Adrenal gland (tissue), 12 donors: ENCODE results near the gene PRICKLE1. TPM values are rescaled to one million over a fixed set of nuclear protein-coding genes. Genes with fewer than 3 reads are reported as not detected.

Experiments used
- DNase-seq, 7 donors: peaks; one replicate each; pipeline ENCODE4 v3.0.0-alpha.2; 2019 to 2020
- H3K27ac ChIP-seq, 5 donors: fragments of 200-600 bp; sonication (generic) in 4 of 5; 1 replicate in 3 of 5; 2 replicates in 2 of 5; pipeline versions ENCODE4 v1.5.1 to v1.8.0; 2016 to 2020; ENCODE audit warnings: mild to moderate bottlenecking in 1 of 5
- H3K27me3 ChIP-seq: fragments of 200-600 bp; 2 replicates; pipeline ENCODE4 v1.8.0; 2021
- H3K36me3 ChIP-seq, 2 donors: fragments of 200-600 bp; replicated peaks in 1 of 2; 1 replicate in 1 of 2; 2 replicates in 1 of 2; pipeline versions ENCODE4 v1.5.1 to v1.8.0; 2018 to 2022
- H3K4me1 ChIP-seq, 2 donors: fragments of 200-600 bp; replicated peaks in 1 of 2; 1 replicate in 1 of 2; 2 replicates in 1 of 2; pipeline versions ENCODE4 v1.5.1 to v1.8.0; 2018 to 2021
- H3K4me3 ChIP-seq, 4 donors: fragments of 200-600 bp; sonication (generic) in 3 of 4; one replicate each; pipeline ENCODE4 v1.5.1; 2016 to 2018
- H3K9me3 ChIP-seq, 3 donors: fragments of 200-600 bp; sonication (generic) in 1 of 3; replicated peaks in 1 of 3; 1 replicate in 2 of 3; 2 replicates in 1 of 3; pipeline versions ENCODE4 v1.5.1 to v1.8.0; 2016 to 2021
- POLR2A ChIP-seq, 2 donors: fragments of 450-650 bp; IDR thresholded peaks; one replicate each; pipeline ENCODE4 v1.6.1; 2017; ENCODE audit warnings: antibody characterized with exemption in 2 of 2, mild to moderate bottlenecking in 2 of 2, moderate library complexity in 1 of 2
- WGBS, 4 donors: extraction: QIAGEN DNeasy Blood & Tissue Kit in 2 of 4; methylation state at CpG; one replicate each; pipeline versions ENCODE4 v1.1.5 to v1.1.7; 2013 to 2017; 5-methylcytosine and 5-hydroxymethylcytosine counted together
- intact Hi-C, 2 donors: fragments of 100-400 bp; cut with DNase I; formaldehyde crosslinking; loops; one replicate each; pipeline versions ENCODE4 v1.14.1 to v1.15.0; 2022 to 2023
- polyA plus RNA-seq, 3 donors: library from polyadenylated mRNA; stranded (reverse); fragments of 200-250 nt in 2 of 3; fragments of 350-450 nt in 1 of 3; fragmentation: Illumina TruSeq in 1 of 3; extraction: RNeasy Lipid Tissue Mini Kit (QIAGEN cat#74804) in 1 of 3; gene quantifications; one replicate each; pipeline ENCODE4 v1.2.3, GENCODE V29; 2013 to 2014
- total RNA-seq, 9 donors: library from RNA; depleted of rRNA in 4 of 9; stranded (reverse); fragments of >200 nt in 4 of 9; fragments of 120-200 nt in 1 of 9; fragmentation: NEBNext Ultra II Directional in 1 of 9; extraction: Animal tissue kit (Norgen Biotek cat#: 25700) in 1 of 9; gene quantifications; one replicate each; pipeline versions ENCODE4 v1.1.0 to v1.2.4, GENCODE V29; 2013 to 2023
- TF ChIP-seq, protein P1 (sequence below), 6 experiments: fragments of 450-650 bp in 4 of 6; fragments of 200-600 bp in 2 of 6; sonication (generic) in 1 of 6; IDR thresholded peaks; 1 replicate in 5 of 6; 2 replicates in 1 of 6; pipeline versions ENCODE4 v1.5.1 to v1.8.0; 2016 to 2021; ENCODE audit warnings: antibody characterized with exemption in 6 of 6, mild to moderate bottlenecking in 2 of 6, moderate library complexity in 1 of 6
- donor health status: healthy with polysubstance abuse.
- donor health status: Bipolar disorder and iron deficiency.
- donor health status: DM: yes; HTN: yes; CAD: no.
- donor health status: DM: no; HTN: no; CAD: no.
- donor health status: DM: no; HTN: no; CAD: no.
- donor health status: DM: yes; HTN: yes; CAD: no.

The PRICKLE1 gene
- total and polyA plus RNA-seq, 12 donors: 1.0 to 13.2 (median 5.1) TPM

DNA sequence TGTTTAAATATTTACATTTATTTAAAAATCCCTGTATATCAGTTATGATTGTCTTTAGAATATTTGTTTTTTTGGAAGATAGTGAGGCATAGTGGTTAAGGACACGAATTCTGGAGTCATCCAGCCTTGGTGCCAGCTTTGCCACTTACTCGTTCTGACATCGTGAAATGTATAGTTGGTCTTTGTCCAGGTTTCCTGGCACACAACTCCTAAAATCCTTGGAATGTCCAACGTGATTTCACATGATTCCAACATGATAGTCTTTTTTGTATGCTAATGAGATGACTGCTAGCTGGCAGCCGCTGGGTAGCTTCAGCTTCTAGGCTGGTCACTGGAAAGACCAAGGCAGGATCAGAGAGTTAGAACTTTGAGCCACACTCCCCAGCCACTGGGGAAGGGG, 64.8 kb downstream of the PRICKLE1 start:
- no peak for DNase-seq
- Histone ChIP-seq H3K27ac (no peak overlapping the region), H3K27me3 (no peaks in the 10 kb centered on the region), H3K9me3 (no peaks in the 10 kb centered on the region), H3K4me1 (no peaks in the 10 kb centered on the region), H3K36me3 (no peaks in the 10 kb centered on the region), H3K4me3 (no peak overlapping the region)
- intact Hi-C loops: no loop called here
- WGBS, 4 donors: 78 to 81% (median 79%) methylated on average over 5 of the region's 5 CpGs
- TF ChIP-seq, protein P1, sequence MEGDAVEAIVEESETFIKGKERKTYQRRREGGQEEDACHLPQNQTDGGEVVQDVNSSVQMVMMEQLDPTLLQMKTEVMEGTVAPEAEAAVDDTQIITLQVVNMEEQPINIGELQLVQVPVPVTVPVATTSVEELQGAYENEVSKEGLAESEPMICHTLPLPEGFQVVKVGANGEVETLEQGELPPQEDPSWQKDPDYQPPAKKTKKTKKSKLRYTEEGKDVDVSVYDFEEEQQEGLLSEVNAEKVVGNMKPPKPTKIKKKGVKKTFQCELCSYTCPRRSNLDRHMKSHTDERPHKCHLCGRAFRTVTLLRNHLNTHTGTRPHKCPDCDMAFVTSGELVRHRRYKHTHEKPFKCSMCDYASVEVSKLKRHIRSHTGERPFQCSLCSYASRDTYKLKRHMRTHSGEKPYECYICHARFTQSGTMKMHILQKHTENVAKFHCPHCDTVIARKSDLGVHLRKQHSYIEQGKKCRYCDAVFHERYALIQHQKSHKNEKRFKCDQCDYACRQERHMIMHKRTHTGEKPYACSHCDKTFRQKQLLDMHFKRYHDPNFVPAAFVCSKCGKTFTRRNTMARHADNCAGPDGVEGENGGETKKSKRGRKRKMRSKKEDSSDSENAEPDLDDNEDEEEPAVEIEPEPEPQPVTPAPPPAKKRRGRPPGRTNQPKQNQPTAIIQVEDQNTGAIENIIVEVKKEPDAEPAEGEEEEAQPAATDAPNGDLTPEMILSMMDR (IDR thresholded peaks at IDR 0.05): no peak
- TF ChIP-seq POLR2A (IDR thresholded peaks at IDR 0.05): no peak

DNA sequence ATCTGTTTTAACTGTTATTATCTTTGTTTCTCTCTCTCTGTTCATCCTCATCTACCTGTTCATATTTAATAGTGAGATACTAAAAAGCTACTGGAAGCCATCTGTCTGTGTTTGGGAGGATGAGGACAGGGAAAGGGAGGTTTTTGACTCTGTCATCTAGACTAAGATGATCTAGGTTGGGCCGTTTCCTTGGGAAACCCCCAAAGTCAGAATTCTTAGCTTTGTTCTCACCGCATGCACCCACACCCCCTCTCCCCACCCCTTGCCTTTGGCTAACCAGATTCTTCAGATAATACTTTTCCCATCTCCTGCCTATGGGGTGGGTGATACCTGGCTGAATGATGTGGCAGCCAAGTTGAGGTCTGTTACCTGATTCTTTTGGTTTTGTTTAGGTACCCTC, 73.0 kb downstream of the PRICKLE1 start:
- no peaks in the 10 kb centered on the region for H3K9me3 ChIP-seq
- H3K4me1 ChIP-seq: no peaks in the 10 kb centered on the region
- DNase-seq: no peak
- no peak overlapping the region for H3K4me3 ChIP-seq
- TF ChIP-seq, protein P1 (IDR thresholded peaks at IDR 0.05): no peak
- TF ChIP-seq POLR2A (IDR thresholded peaks at IDR 0.05): no peak
- intact Hi-C loops: no loop called here
- H3K27ac ChIP-seq: no peak overlapping the region
- H3K27me3 ChIP-seq: no peaks in the 10 kb centered on the region
- WGBS, 4 donors: 38 to 81% (median 49%) methylated on average over 2 of the region's 2 CpGs
- H3K36me3 ChIP-seq: no peaks in the 10 kb centered on the region

DNA sequence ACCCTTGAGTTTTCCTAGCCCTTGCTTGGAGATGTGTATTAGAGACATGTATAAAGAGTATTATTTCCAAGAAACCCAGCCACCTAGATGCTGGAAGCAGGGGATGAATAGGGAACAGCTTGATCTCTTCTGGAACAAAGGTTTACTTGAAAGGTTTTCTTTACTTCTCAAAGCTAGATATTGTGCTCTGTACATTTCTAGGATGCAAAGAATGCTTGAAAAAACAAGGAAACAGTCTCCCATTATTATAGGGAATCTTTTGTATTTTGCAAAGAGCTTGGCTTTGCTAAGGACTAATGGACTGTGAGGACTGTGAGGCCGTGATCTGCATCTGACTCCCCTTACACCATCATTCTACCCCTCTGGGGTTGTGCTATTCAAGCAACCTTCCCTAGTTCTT, 77.9 kb downstream of the PRICKLE1 start:
- 81 to 94% (median 85%) methylated on average over 1 of the region's 1 CpG for WGBS, 4 donors
- H3K4me3 ChIP-seq: no peak overlapping the region
- no peak for DNase-seq
- H3K9me3 ChIP-seq: no peaks in the 10 kb centered on the region
- intact Hi-C loops: no loop called here
- H3K27me3 ChIP-seq: no peaks in the 10 kb centered on the region
- no peaks in the 10 kb centered on the region for H3K36me3 ChIP-seq
- H3K4me1 ChIP-seq: no peaks in the 10 kb centered on the region
- no peak for TF ChIP-seq POLR2A (IDR thresholded peaks at IDR 0.05)
- TF ChIP-seq, protein P1 (IDR thresholded peaks at IDR 0.05): no peak
- no peak overlapping the region for H3K27ac ChIP-seq

- TF ChIP-seq, protein P1 (IDR thresholded peaks at IDR 0.05): no peak
- TF ChIP-seq POLR2A (IDR thresholded peaks at IDR 0.05): no peak
- no peak for DNase-seq
- intact Hi-C loops: no loop called here
- Histone ChIP-seq H3K27me3 (no peaks in the 10 kb centered on the region), H3K36me3 (no peaks in the 10 kb centered on the region), H3K4me1 (no peaks in the 10 kb centered on the region), H3K9me3 (no peaks in the 10 kb centered on the region), H3K4me3 (no peak overlapping the region), H3K27ac (no peak overlapping the region)
Observed at GRCh38 chr12:42510823-42511222, 78.7 kb downstream of the PRICKLE1 start.
